Panc1 (cell line): ENCODE results near the gene PCGF3. TPM values are rescaled to one million over a fixed set of nuclear protein-coding genes. Genes with fewer than 3 reads are reported as not detected.
"Not testable (repeated sequence)": the region's sequence is repeated elsewhere in the genome, so short reads cannot be mapped to it uniquely, and the experiment has no call there.

Source experiments
- ATAC-seq: fragments of 200-7000 bp; cut with Tn5 transposase; 2 replicates; pipeline ENCODE4 v1.9.1; 2020; ENCODE audit warnings: mild to moderate bottlenecking, moderate library complexity
- BruUV-seq: library from RNA; stranded (reverse); fragments of 400-500 nt; replicated peaks from 2 replicates; lab custom pipeline; 2021; lab: Mats Ljungman, UMichigan
- CTCF ChIA-PET: fragments of 300-600 bp; sonication (Branson Sonifier 250); formaldehyde crosslinking; loops from one replicate; lab custom pipeline; 2022; ENCODE audit warnings: antibody characterized with exemption; lab: Charles Lee
- POLR2A ChIA-PET: fragments of 300-600 bp; sonication (Branson Sonifier 250); formaldehyde crosslinking; loops from one replicate; lab custom pipeline; 2022; ENCODE audit warnings: antibody characterized with exemption; lab: Charles Lee
- DNase-seq: peaks from one replicate; pipeline ENCODE4 v3.0.0-alpha.2; 2010; ENCODE audit warnings: low read depth, low spot score
- H3K27ac ChIP-seq: 2 replicates; pipeline ENCODE4 v1.5.1; 2011; ENCODE audit warnings: mild to moderate bottlenecking, low read length, inconsistent platforms
- H3K27me3 ChIP-seq: fragments of 200-500 bp; sonication (Bioruptor generic); 2 replicates; pipeline ENCODE4 v1.6.0; 2014; ENCODE audit warnings: low read length, inconsistent platforms; ENCODE audit not compliant: control insufficient read depth, insufficient read depth
- H3K36me3 ChIP-seq: fragments of 200-500 bp; sonication (Bioruptor generic); 2 replicates; pipeline ENCODE4 v1.5.1; 2014; ENCODE audit warnings: inconsistent platforms, mild to moderate bottlenecking, low read length, moderate library complexity; ENCODE audit not compliant: control insufficient read depth, insufficient read depth
- H3K4me1 ChIP-seq: 2 replicates; pipeline ENCODE4 v1.5.1; 2011; ENCODE audit warnings: inconsistent platforms, mild to moderate bottlenecking, low read length, moderate library complexity; ENCODE audit not compliant: control insufficient read depth, insufficient read depth
- H3K4me3 ChIP-seq, 2 experiments: 2 replicates each; pipeline ENCODE4 v1.5.1; 2011 to 2012; ENCODE audit warnings: low read depth in 2 of 2, low read length in 2 of 2, mild to moderate bottlenecking in 2 of 2, inconsistent platforms in 1 of 2, moderate library complexity in 1 of 2
- H3K9me3 ChIP-seq: fragments of 200-500 bp; sonication (Bioruptor generic); 2 replicates; pipeline ENCODE4 v1.5.1; 2014; ENCODE audit warnings: low read depth, mild to moderate bottlenecking, inconsistent platforms, low read length, moderate library complexity; ENCODE audit not compliant: control insufficient read depth, insufficient read depth
- POLR2AphosphoS5 ChIP-seq: IDR thresholded peaks from 2 replicates; pipeline ENCODE4 v1.6.1; 2012; ENCODE audit warnings: mild to moderate bottlenecking, low read depth, low read length, moderate library complexity
- SIN3A ChIP-seq: IDR thresholded peaks from 2 replicates; pipeline ENCODE4 v1.6.1; 2012; ENCODE audit warnings: low read depth, mild to moderate bottlenecking, low read length, moderate library complexity, borderline replicate concordance; ENCODE audit not compliant: insufficient read depth
- TCF7L2 ChIP-seq: IDR thresholded peaks from 2 replicates; pipeline ENCODE4 v1.6.1; 2011; ENCODE audit warnings: mild to moderate bottlenecking, low read depth, low read length, inconsistent platforms
- in situ Hi-C: cut with HindIII; loops from 2 replicates; pipeline ENCODE4 v1.10.0; 2016; ENCODE audit warnings: low sequenced_read_pairs, low pct_unique_long_range_greater_than_20kb
- intact Hi-C: fragments of 100-400 bp; cut with micrococcal nuclease; formaldehyde crosslinking; loops from one replicate; pipeline ENCODE4 v1.10.0; 2022; ENCODE audit not compliant: unreplicated experiment
- total RNA-seq: library from RNA; stranded (reverse); gene quantifications from one replicate; pipeline ENCODE4 v1.2.1, GENCODE V29; 2021; ENCODE audit not compliant: unreplicated experiment
- TF ChIP-seq, protein P1 (sequence below), 2 experiments: IDR thresholded peaks; 2 replicates each; pipeline ENCODE4 v1.6.1; 2011 to 2012; ENCODE audit warnings: low read depth in 2 of 2, control low read depth in 1 of 2, low read length in 1 of 2, mild to moderate bottlenecking in 1 of 2, moderate library complexity in 1 of 2; ENCODE audit not compliant: insufficient read depth in 1 of 2
- TF ChIP-seq, protein P2 (sequence below): fragments of 450-650 bp; IDR thresholded peaks from 2 replicates; pipeline ENCODE4 v1.5.1; 2017; ENCODE audit warnings: mild to moderate bottlenecking

Gene PCGF3
- total RNA-seq, 1 experiment from 2014 or later = 44.6 TPM

DNA sequence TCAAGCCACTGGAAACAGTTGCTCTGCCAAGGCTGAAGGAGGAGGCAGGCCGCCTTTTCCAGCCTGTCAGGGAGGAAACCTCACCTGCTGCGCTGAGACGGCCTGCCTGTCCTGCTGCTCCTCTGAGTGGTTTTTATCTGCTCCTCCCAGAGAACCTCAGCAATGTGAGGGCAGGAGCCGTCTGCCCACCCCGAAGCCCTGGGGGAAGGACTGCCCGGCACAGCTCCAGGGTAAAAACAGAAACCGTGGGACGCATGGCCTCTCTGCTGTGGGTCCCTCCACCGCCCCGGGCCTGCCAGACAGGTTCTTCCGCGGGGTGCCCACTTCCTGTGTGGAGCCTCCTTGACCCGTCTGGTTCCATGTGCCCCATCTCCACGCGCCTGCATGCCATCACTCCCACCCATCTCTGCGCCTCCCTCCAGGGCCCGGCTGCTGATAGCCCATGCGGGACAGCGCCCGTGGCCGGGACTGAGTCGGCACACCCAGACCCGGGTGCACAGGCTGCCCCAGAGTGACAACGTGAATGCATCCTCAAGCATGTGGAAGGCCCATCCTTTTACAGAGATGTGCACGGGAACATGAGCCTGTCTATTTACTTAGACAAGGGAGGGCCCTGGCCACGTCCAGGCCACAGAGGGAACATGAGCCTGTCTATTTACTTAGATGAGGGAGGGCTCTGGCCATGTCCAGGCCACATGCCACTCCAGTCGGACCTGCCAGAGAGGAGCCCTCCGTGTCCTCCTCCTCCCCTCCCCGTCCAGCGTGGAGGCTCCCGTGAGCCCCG, 12.7 kb upstream of the PCGF3 start:
- in situ Hi-C loops (no loop called here), intact Hi-C loops (no loop called here)
- ATAC-seq = no peak
- ChIA-PET CTCF (no interaction called here), POLR2A (no interaction called here)
- DNase-seq = no peak
- BruUV-seq = no TSS peak
- TF ChIP-seq POLR2AphosphoS5 (no peak), SIN3A (no peak), TCF7L2 (no peak)
- TF ChIP-seq, protein P1, sequence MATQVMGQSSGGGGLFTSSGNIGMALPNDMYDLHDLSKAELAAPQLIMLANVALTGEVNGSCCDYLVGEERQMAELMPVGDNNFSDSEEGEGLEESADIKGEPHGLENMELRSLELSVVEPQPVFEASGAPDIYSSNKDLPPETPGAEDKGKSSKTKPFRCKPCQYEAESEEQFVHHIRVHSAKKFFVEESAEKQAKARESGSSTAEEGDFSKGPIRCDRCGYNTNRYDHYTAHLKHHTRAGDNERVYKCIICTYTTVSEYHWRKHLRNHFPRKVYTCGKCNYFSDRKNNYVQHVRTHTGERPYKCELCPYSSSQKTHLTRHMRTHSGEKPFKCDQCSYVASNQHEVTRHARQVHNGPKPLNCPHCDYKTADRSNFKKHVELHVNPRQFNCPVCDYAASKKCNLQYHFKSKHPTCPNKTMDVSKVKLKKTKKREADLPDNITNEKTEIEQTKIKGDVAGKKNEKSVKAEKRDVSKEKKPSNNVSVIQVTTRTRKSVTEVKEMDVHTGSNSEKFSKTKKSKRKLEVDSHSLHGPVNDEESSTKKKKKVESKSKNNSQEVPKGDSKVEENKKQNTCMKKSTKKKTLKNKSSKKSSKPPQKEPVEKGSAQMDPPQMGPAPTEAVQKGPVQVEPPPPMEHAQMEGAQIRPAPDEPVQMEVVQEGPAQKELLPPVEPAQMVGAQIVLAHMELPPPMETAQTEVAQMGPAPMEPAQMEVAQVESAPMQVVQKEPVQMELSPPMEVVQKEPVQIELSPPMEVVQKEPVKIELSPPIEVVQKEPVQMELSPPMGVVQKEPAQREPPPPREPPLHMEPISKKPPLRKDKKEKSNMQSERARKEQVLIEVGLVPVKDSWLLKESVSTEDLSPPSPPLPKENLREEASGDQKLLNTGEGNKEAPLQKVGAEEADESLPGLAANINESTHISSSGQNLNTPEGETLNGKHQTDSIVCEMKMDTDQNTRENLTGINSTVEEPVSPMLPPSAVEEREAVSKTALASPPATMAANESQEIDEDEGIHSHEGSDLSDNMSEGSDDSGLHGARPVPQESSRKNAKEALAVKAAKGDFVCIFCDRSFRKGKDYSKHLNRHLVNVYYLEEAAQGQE (IDR thresholded peaks at IDR 0.05; ENCODE audit: insufficient read depth in 1 of 2, low read depth in 2 of 2, low read length in 1 of 2) = no peak
- TF ChIP-seq, protein P2, sequence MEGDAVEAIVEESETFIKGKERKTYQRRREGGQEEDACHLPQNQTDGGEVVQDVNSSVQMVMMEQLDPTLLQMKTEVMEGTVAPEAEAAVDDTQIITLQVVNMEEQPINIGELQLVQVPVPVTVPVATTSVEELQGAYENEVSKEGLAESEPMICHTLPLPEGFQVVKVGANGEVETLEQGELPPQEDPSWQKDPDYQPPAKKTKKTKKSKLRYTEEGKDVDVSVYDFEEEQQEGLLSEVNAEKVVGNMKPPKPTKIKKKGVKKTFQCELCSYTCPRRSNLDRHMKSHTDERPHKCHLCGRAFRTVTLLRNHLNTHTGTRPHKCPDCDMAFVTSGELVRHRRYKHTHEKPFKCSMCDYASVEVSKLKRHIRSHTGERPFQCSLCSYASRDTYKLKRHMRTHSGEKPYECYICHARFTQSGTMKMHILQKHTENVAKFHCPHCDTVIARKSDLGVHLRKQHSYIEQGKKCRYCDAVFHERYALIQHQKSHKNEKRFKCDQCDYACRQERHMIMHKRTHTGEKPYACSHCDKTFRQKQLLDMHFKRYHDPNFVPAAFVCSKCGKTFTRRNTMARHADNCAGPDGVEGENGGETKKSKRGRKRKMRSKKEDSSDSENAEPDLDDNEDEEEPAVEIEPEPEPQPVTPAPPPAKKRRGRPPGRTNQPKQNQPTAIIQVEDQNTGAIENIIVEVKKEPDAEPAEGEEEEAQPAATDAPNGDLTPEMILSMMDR = no peak
- no peak overlapping the region for H3K27ac ChIP-seq
- H3K27me3 ChIP-seq = no peaks in the 10 kb centered on the region
- H3K36me3 ChIP-seq = no peaks in the 10 kb centered on the region
- no peaks in the 10 kb centered on the region for H3K9me3 ChIP-seq
- H3K4me3 ChIP-seq = no peak overlapping the region
- peaks cover 3% of the 10 kb centered on the region; the same call in 1 of the 2 replicates for H3K4me1 ChIP-seq

DNA sequence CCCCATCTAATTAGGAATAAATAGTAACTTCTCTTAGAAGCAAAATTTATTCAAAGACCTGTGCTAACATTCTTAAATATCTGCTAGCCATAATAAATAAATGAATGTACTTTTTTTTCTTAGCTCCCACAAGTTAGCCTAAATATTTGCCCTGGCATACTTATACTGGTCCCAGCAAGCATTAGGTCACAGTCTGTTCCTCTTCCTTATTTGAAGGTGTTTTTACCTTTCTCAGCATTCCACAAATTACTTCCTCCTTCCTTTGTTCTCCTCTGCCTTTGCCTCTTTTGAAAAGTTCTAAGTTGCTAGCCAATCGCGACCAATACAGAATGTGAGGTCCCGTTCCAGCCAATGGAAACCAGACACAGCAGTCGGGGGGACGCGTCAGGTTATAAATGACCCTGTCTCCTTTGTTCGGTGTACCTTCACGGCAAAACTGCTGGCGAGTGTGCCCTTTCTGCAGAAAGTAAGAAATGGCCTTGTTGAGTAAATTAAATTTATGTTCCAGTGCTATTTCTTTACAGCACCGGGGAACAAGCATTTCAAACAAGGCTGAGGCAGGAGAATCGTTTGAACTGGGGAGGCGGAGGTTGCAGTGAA, 11.2 kb upstream of the PCGF3 start:
- CTCF ChIA-PET, DNase-seq, POLR2A ChIA-PET: not testable (repeated sequence)

More for the DNA sequence above, 11.2 kb upstream of the PCGF3 start:
- intact Hi-C loops, H3K27me3 ChIP-seq, BruUV-seq, H3K4me1 ChIP-seq, H3K36me3 ChIP-seq, H3K9me3 ChIP-seq, ATAC-seq, H3K27ac ChIP-seq, H3K4me3 ChIP-seq, in situ Hi-C loops: not testable (repeated sequence)
